ENCODE measurements around the gene RBM18.

DNA sequence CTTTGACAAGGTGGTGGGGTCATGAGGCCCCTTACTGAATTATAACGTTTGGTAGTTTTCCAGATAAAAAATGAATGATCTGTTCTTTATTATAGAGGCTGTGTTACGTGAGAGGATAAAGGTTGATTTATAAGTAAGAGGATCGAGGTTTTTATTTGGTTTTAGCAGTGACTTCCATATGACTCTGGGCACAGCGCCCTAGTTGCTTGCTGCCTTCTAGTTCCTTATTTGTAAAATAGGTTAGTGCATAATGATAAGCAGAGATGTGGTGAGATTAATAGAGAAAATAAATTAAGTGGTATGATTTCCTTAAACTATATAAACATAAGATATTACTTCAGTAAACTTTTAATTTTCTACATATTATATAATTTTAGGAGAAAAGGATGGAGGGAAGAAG is 29.9 kb upstream of the RBM18 start:
- TF ChIP-seq POLR2A (IDR thresholded peaks at IDR 0.05) = no peak
- TF ChIP-seq, protein P1, sequence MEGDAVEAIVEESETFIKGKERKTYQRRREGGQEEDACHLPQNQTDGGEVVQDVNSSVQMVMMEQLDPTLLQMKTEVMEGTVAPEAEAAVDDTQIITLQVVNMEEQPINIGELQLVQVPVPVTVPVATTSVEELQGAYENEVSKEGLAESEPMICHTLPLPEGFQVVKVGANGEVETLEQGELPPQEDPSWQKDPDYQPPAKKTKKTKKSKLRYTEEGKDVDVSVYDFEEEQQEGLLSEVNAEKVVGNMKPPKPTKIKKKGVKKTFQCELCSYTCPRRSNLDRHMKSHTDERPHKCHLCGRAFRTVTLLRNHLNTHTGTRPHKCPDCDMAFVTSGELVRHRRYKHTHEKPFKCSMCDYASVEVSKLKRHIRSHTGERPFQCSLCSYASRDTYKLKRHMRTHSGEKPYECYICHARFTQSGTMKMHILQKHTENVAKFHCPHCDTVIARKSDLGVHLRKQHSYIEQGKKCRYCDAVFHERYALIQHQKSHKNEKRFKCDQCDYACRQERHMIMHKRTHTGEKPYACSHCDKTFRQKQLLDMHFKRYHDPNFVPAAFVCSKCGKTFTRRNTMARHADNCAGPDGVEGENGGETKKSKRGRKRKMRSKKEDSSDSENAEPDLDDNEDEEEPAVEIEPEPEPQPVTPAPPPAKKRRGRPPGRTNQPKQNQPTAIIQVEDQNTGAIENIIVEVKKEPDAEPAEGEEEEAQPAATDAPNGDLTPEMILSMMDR (IDR thresholded peaks at IDR 0.05) = no peak
